IPS DF 19.7 (cell line): ENCODE measurements around the gene FBXO46.
"Not testable (repeated sequence)": the region's sequence is repeated elsewhere in the genome, so short reads cannot be mapped to it uniquely, and the experiment has no call there.

ENCODE experiments used
- DNase-seq: peaks from one replicate; pipeline ENCODE4 v3.0.0-alpha.2; 2013; ENCODE audit warnings: low read depth, low spot score

The FBXO46 gene

GRCh38 chr19:45685045-45685444, 45.7 kb downstream of the FBXO46 start:
- DNase-seq, result not testable (repeated sequence)

GRCh38 chr19:45682908-45683307, 47.8 kb downstream of the FBXO46 start:
- no peak for DNase-seq

- no peak for DNase-seq
Measured at GRCh38 chr19:45682117-45682516, 48.6 kb downstream of the FBXO46 start.

- DNase-seq, result no peak
Measured at GRCh38 chr19:45681391-45682015, 49.2 kb downstream of the FBXO46 start.

GRCh38 chr19:45677351-45678230, 53.1 kb downstream of the FBXO46 start:
- DNase-seq, result peak; percentile 96

- no peak for DNase-seq
Measured at GRCh38 chr19:45676851-45677263, 53.8 kb downstream of the FBXO46 start.

GRCh38 chr19:45674946-45675345, 55.8 kb downstream of the FBXO46 start:
- no peak for DNase-seq

GRCh38 chr19:45670670-45671453, 59.8 kb downstream of the FBXO46 start:
- DNase-seq, result no peak

DNA sequence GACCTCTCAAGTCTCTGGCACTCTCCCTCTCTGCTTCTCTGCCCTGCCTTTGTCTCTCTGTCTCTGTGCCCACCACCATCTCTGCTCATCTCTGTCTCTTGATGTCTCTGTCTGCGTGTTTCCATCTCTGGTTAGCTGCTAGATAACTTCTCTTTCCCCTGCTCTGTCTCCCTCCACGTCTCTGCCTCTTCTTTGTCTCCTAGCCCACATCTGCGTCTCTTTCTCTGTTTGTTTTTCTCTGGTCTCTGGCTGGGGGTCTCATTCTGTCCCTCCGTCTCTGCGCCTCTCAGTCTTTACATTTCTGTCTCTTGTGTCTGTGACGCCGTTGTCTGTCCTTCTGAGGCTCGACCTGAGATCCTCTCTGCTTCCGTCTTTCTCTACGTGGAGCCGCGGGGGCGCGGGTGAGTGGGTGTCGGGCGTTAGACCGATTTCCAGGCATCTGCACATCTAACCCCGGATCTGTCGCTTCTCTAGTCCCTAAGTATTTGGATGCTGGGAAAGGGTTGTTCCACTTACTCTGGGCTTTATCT, 62.3 kb downstream of the FBXO46 start:
- no peak for DNase-seq

DNA sequence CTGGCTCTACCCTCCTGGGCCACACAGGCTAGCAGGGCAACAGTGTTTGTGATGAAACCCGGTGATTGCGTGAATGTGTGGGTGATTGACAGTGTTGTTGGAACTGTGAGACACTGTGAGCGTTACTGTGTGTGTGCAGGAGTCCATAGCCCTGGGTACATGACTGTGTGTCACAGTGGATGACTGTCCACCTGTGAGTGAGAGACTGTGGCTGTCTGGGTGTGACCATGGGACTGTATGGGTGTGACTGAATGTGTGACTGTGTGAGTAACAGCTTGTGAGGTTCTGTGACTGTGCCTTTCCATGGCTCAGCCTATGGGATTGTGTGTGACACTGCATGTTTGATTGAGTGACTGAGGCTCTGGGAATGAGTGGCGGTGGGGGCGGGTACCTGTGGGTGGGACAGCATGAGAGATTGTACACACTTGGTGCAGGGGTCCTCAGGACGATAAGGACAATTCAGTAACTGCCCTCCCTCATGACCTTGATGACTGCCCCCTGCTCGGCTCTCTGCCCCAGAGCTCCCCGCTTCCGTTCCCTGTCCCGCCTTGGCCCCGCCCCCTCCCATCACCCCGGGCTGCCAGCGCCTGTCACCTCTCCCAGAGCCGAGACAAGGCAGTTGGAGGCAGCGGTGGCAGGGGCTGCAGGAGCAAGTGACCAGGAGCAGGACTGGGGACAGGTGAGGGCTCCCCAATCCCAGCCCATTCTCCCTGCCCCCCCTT, 62.9 kb downstream of the FBXO46 start, which contains the start of gene GIPR:
TSS of gene GIPR (plus strand) at position 602 of the 722 bp plus-strand sequence. CDS start 1,300 bp downstream, outside the sequence.
- DNase-seq, result no peak

DNA sequence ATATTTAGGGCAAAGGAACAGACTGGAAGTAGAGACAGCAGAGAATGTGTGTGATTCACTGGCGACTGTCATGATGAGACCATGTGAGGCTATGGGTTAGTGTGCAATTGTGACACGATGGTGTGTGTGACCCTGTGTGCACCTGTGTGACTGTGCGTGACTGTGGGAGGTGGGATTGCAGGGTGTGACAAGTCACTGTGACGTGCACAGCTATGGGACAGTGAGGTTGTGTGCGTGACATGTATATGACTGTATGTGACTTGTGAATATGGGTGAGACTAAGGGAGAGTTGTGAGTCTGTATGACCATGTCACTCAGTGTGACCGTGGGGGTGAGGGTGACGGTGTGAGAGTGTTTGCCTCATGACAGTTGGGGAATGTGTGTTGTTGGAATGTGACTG, 66.1 kb downstream of the FBXO46 start:
- no peak for DNase-seq

- no peak for DNase-seq
Measured at GRCh38 chr19:45663800-45664199, 66.9 kb downstream of the FBXO46 start.

DNA sequence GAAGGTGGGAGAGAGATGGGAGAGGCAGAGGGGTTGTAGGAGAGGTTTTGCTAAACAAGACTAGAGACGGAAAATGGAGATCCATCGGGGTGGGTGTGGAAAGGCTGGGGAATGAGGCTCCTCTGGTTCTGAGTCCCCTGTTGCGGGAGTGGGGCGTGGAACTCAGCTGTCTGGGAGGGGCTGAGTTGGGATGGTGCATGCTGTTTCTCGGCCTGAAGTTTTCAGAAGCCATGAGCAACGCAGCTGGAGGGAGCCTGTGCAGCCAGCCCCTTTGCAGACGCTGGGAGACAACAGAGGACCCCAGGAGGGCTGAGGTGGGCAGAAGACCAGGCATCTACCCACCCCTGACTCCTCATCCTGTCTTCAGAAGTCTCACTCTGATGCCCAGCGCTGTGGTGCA, 70.1 kb downstream of the FBXO46 start:
- DNase-seq, result no peak
